ENCODE results near the gene ZNF813.

The ZNF813 gene

GRCh38 chr19:53521373-53522202 lies 54.1 kb downstream of the ZNF813 start:
- TF ChIP-seq CTCF (IDR thresholded peaks at IDR 0.05) = no peak

GRCh38 chr19:53525922-53526321 lies 58.4 kb downstream of the ZNF813 start:
- TF ChIP-seq CTCF (IDR thresholded peaks at IDR 0.05) = no peak

GRCh38 chr19:53530622-53531021 lies 63.1 kb downstream of the ZNF813 start:
- TF ChIP-seq CTCF (IDR thresholded peaks at IDR 0.05) = no peak

DNA sequence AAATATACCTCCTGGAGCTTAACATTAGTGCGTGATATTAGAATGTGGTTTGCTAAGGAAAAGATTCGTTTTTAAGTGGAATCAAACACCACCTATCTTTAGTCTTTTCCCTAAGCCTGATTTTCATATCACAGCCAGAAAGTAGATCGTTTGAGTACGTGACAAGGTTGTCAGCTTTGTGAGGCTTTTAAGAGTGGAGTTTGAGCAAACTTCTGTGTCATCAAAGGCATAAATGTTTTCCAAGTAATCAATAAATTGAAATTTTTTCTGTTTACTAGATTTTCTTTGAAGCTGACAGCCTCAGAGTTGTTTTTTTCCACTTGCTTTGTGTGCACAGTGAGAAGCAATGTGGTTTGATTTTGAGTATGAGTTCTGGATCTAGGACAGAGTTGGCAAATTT lies 63.9 kb downstream of the ZNF813 start:
- no peak for TF ChIP-seq CTCF (IDR thresholded peaks at IDR 0.05)

GRCh38 chr19:53532362-53532761 lies 64.8 kb downstream of the ZNF813 start:
- TF ChIP-seq CTCF (IDR thresholded peaks at IDR 0.05) = no peak

DNA sequence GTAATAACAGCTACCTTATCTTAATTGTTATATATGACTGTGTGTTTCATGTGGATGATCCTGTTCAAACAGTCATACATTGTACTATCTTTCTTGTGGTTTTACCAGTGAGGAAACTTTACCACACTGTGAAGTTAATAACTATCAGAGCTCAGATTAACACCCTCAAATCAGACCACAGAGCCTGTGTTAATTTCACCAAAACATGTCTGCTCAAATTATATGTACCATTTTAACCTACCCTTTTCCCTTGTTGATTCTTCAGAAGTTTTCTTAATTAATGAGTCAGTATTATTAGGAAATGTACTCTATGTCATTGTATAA lies 68.7 kb downstream of the ZNF813 start:
- no peak for TF ChIP-seq CTCF (IDR thresholded peaks at IDR 0.05)

- no peak for TF ChIP-seq CTCF (IDR thresholded peaks at IDR 0.05)
Observed at GRCh38 chr19:53537121-53537520, 69.6 kb downstream of the ZNF813 start.

Data from LNCAP (cell line).